K562 (cell line): ENCODE measurements around the gene TNPO3. TPM values are rescaled to one million over a fixed set of nuclear protein-coding genes. Genes with fewer than 3 reads are reported as not detected.
"Not testable (repeated sequence)": the region's sequence is repeated elsewhere in the genome, so short reads cannot be mapped to it uniquely, and the experiment has no call there.

Experiments
- AFF1 ChIP-seq, 2 experiments: fragments of 450-650 bp; IDR thresholded peaks; 2 replicates each; pipeline ENCODE4 v1.6.1; 2018; ENCODE audit warnings: mild to moderate bottlenecking in 2 of 2, low read depth in 1 of 2; ENCODE audit not compliant: partially characterized antibody in 2 of 2
- CEBPG ChIP-seq, 3 experiments: fragments of 200-800 bp in 1 of 3; sonication (Bioruptor generic) in 1 of 3; sonication (generic) in 1 of 3; formaldehyde crosslinking in 1 of 3; IDR thresholded peaks in 2 of 3; conservative IDR thresholded peaks in 1 of 3; 2 replicates each; pipeline versions ENCODE4 v1.6.1 to v1.8.0; 2016 to 2022; ENCODE audit warnings: missing compliant biosample characterization in 2 of 3, missing genetic modification characterization in 2 of 3, mild to moderate bottlenecking in 1 of 3, missing genetic modification reagents in 1 of 3
- DNMT1 ChIP-seq: fragments of 450-650 bp; IDR thresholded peaks from 2 replicates; pipeline ENCODE4 v1.6.1; 2016; ENCODE audit warnings: antibody characterized with exemption, mild to moderate bottlenecking
- EP300 ChIP-seq: IDR thresholded peaks from 2 replicates; pipeline ENCODE4 v1.6.1; 2012; ENCODE audit warnings: low read length, improper control_type of control experiment
- GATA2 ChIP-seq: sonication (generic); formaldehyde crosslinking; IDR thresholded peaks from 2 replicates; pipeline ENCODE4 v1.4.0; 2020; ENCODE audit warnings: mild to moderate bottlenecking, missing genetic modification reagents
- PKNOX1 ChIP-seq: fragments of 450-650 bp; IDR thresholded peaks from 2 replicates; pipeline ENCODE4 v1.6.1; 2016
- SMARCA4 ChIP-seq: fragments of 450-650 bp; IDR thresholded peaks from 2 replicates; pipeline ENCODE4 v1.6.1; 2016
- SMARCE1 ChIP-seq: fragments of 450-650 bp; IDR thresholded peaks from 2 replicates; pipeline ENCODE4 v1.7.1; 2016; ENCODE audit warnings: mild to moderate bottlenecking
- SRF ChIP-seq, 2 experiments: fragments of 250-450, 450-650 bp in 1 of 2; sonication (Bioruptor Pico) in 1 of 2; sonication (generic) in 1 of 2; formaldehyde crosslinking; IDR thresholded peaks; 2 replicates each; pipeline versions ENCODE4 v1.5.0 to v1.5.1; 2020 to 2022; ENCODE audit warnings: mild to moderate bottlenecking in 1 of 2, missing genetic modification reagents in 1 of 2
- STAT5A ChIP-seq: IDR thresholded peaks from 2 replicates; pipeline ENCODE4 v1.6.1; 2012; ENCODE audit warnings: low read length, inconsistent platforms, borderline replicate concordance
- THRB ChIP-seq: fragments of 450-650 bp; formaldehyde crosslinking; conservative IDR thresholded peaks from 2 replicates; pipeline ENCODE4 v1.4.0; 2022; ENCODE audit warnings: mild to moderate bottlenecking, missing genetic modification characterization
- VEZF1 ChIP-seq: fragments of 200-800 bp; sonication (Bioruptor generic); IDR thresholded peaks from 2 replicates; pipeline ENCODE4 v1.6.1; 2017; ENCODE audit warnings: missing genetic modification characterization, missing compliant biosample characterization
- ZEB2 ChIP-seq: fragments of 450-650 bp; IDR thresholded peaks from 2 replicates; pipeline ENCODE4 v1.6.1; 2016
- ZNF766 ChIP-seq: fragments of 200-800 bp; sonication (Bioruptor generic); conservative IDR thresholded peaks from 2 replicates; pipeline ENCODE4 v1.6.1; 2016; ENCODE audit warnings: missing genetic modification characterization, missing compliant biosample characterization
- polyA plus RNA-seq, 8 experiments: library from polyadenylated mRNA; depleted of rRNA in 4 of 8; stranded (reverse) in 5 of 8; unstranded in 3 of 8; fragments of >200 nt; fragmentation: Nextera tagmentation in 2 of 8; fragmentation: Illumina TruSeq in 1 of 8; extraction: Ambion mirVana in 2 of 8; extraction: Trizol in 1 of 8; gene quantifications; 2 replicates each; pipeline versions ENCODE4 v1.2.1 to v1.2.3, GENCODE V29; 2011 to 2014; ENCODE audit warnings: inconsistent platforms in 1 of 8, missing spikeins in 1 of 8
- total RNA-seq, 7 experiments: library from RNA; depleted of rRNA in 6 of 7; stranded (reverse); fragments of >200 nt in 6 of 7; fragmentation: Illumina TruSeq in 2 of 7; extraction: Trizol in 2 of 7; gene quantifications; 2 replicates each; pipeline versions ENCODE4 v1.2.1 to v1.2.3, GENCODE V29; 2011 to 2021; ENCODE audit warnings: low replicate concordance in 1 of 7
- TF ChIP-seq, protein P1 (sequence below): sonication (generic); formaldehyde crosslinking; IDR thresholded peaks from 2 replicates; pipeline ENCODE4 v1.8.0; 2023; ENCODE audit warnings: mild to moderate bottlenecking, missing genetic modification reagents

The TNPO3 gene
- total and polyA plus RNA-seq, 9 of the 15 experiments (the other 6 are each of a cell fraction or from before 2014, with no cell fraction given) = 35.8 to 125 (median 110) TPM

DNA sequence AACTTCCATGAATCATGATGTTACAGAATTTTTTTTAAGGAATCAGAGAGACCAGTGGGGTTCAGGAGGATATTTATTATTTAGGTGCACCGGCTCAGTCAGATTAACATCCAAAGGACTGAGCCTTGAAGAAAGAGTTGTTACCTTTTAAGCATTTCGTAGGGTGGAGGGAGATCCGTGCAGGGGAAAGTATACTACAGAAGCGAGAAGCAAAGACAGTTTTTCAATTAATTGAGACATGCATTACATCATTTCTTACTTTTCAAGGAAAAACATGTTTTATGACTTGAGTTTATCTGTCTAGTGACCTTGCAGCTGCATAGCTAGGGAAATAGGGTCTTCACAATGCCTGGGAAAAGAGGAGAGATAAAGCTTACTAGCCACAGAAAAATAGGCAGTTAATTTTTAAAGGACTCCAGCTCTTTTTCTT is 12.2 kb upstream of the TNPO3 start (continued):
- TF ChIP-seq CEBPG (CRISPR knock-in tag; IDR thresholded peaks at IDR 0.05) = not testable (repeated sequence)
- TF ChIP-seq CEBPG (tag; conservative IDR thresholded peaks at IDR 0.05 in 1 of 2, IDR thresholded peaks at IDR 0.05 in 1 of 2) (peak in 1 of 2 experiments; percentile 87; a peak in 2 of 4 replicates), PKNOX1 (peak; percentile 54), ZNF766 (CRISPR knock-in tag) (peak; percentile 51; the same call in 1 of the 2 replicates), SMARCE1 (peak; percentile 77), DNMT1 (0 out of 2 replicates have a peak, but pooled peaks have one; percentile 70), ZEB2 (0 out of 2 replicates have a peak, but pooled peaks have one; percentile 76), GATA2 (CRISPR knock-in tag) (peak; percentile 73), STAT5A (peak; percentile 75), AFF1 (IDR thresholded peaks at IDR 0.05; ENCODE audit: low read depth in 1 of 2, partially characterized antibody in 2 of 2) (peak in 1 of 2 experiments; percentile 42), THRB (CRISPR knock-in tag) (0 out of 2 replicates have a peak, but pooled peaks have one; percentile 1), EP300 (peak; percentile 44; the same call in 1 of the 2 replicates), VEZF1 (0 out of 2 replicates have a peak, but pooled peaks have one; percentile 10), SRF (CRISPR knock-in tag; IDR thresholded peaks at IDR 0.05) (peak in 1 of 2 experiments; percentile 36; a peak in 1 of 4 replicates), SMARCA4 (peak; percentile 76)
- TF ChIP-seq, protein P1, sequence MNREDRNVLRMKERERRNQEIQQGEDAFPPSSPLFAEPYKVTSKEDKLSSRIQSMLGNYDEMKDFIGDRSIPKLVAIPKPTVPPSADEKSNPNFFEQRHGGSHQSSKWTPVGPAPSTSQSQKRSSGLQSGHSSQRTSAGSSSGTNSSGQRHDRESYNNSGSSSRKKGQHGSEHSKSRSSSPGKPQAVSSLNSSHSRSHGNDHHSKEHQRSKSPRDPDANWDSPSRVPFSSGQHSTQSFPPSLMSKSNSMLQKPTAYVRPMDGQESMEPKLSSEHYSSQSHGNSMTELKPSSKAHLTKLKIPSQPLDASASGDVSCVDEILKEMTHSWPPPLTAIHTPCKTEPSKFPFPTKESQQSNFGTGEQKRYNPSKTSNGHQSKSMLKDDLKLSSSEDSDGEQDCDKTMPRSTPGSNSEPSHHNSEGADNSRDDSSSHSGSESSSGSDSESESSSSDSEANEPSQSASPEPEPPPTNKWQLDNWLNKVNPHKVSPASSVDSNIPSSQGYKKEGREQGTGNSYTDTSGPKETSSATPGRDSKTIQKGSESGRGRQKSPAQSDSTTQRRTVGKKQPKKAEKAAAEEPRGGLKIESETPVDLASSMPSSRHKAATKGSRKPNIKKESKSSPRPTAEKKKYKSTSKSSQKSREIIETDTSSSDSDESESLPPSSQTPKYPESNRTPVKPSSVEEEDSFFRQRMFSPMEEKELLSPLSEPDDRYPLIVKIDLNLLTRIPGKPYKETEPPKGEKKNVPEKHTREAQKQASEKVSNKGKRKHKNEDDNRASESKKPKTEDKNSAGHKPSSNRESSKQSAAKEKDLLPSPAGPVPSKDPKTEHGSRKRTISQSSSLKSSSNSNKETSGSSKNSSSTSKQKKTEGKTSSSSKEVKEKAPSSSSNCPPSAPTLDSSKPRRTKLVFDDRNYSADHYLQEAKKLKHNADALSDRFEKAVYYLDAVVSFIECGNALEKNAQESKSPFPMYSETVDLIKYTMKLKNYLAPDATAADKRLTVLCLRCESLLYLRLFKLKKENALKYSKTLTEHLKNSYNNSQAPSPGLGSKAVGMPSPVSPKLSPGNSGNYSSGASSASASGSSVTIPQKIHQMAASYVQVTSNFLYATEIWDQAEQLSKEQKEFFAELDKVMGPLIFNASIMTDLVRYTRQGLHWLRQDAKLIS (CRISPR knock-in tag) = peak; percentile 23; the same call in 1 of the 2 replicates
